Brain microvascular endothelial cell (primary cell): ENCODE data around the gene SLC15A1.

Experiments
- DNase-seq: peaks from one replicate; pipeline ENCODE4 v3.0.0-alpha.2; 2020
- H3K27ac ChIP-seq: fragments of 250-450 bp; sonication (Bioruptor Pico); 2 replicates; pipeline ENCODE4 v1.5.1; 2020; ENCODE audit warnings: mild to moderate bottlenecking, moderate library complexity
- H3K27me3 ChIP-seq: fragments of 250-450 bp; sonication (Bioruptor Pico); replicated peaks from 2 replicates; pipeline ENCODE4 v1.5.1; 2020; ENCODE audit warnings: mild to moderate bottlenecking
- H3K36me3 ChIP-seq: fragments of 250-450 bp; sonication (Bioruptor Pico); replicated peaks from 2 replicates; pipeline ENCODE4 v1.5.1; 2020; ENCODE audit warnings: mild to moderate bottlenecking
- H3K4me3 ChIP-seq: 2 replicates; pipeline ENCODE4 v1.5.1; 2011; ENCODE audit warnings: low read depth, mild to moderate bottlenecking, control low read depth, low read length, moderate library complexity
- CTCF ChIP-seq: IDR thresholded peaks from 2 replicates; pipeline ENCODE4 v1.5.1; 2011; ENCODE audit warnings: low read depth, mild to moderate bottlenecking, moderate library complexity, low read length, control low read depth, inconsistent platforms; ENCODE audit errors: missing control alignments
- in situ Hi-C: cut with HindIII; loops from 2 replicates; pipeline ENCODE4 v1.10.0; 2017; ENCODE audit warnings: low sequenced_read_pairs, low pct_ligation_motif_present

SLC15A1 gene

GRCh38 chr13:98743377-98743776 is 9.1 kb downstream of the SLC15A1 start:
- TF ChIP-seq CTCF = no peak
- DNase-seq = no peak

GRCh38 chr13:98742961-98743360 is 9.5 kb downstream of the SLC15A1 start:
- DNase-seq = no peak
- in situ Hi-C loops = no loop called here
- no peaks in the 10 kb centered on the region for H3K36me3 ChIP-seq
- H3K4me3 ChIP-seq = no peak overlapping the region
- H3K27ac ChIP-seq = no peak overlapping the region
- H3K27me3 ChIP-seq = no peaks in the 10 kb centered on the region
- no peak for TF ChIP-seq CTCF

More at GRCh38 chr13:98743377-98743776, 9.1 kb downstream of the SLC15A1 start:
- Histone ChIP-seq H3K27me3 (no peaks in the 10 kb centered on the region), H3K4me3 (no peak overlapping the region), H3K36me3 (no peaks in the 10 kb centered on the region), H3K27ac (no peak overlapping the region)
- in situ Hi-C loops = no loop called here

GRCh38 chr13:98741741-98742435 is 10.6 kb downstream of the SLC15A1 start:
- TF ChIP-seq CTCF = no peak
- Histone ChIP-seq H3K36me3 (no peaks in the 10 kb centered on the region), H3K27me3 (no peaks in the 10 kb centered on the region), H3K4me3 (no peak overlapping the region), H3K27ac (no peak overlapping the region)
- DNase-seq = no peak
- in situ Hi-C loops = no loop called here

GRCh38 chr13:98740131-98740530 is 12.3 kb downstream of the SLC15A1 start:
- Histone ChIP-seq H3K27me3 (no peaks in the 10 kb centered on the region), H3K4me3 (no peak overlapping the region), H3K27ac (no peak overlapping the region), H3K36me3 (no peaks in the 10 kb centered on the region)
- in situ Hi-C loops = no loop called here
- no peak for TF ChIP-seq CTCF
- DNase-seq = no peak

GRCh38 chr13:98738993-98739392 is 13.5 kb downstream of the SLC15A1 start:
- H3K4me3 ChIP-seq = no peak overlapping the region
- TF ChIP-seq CTCF = no peak
- no peak overlapping the region for H3K27ac ChIP-seq
- in situ Hi-C loops = no loop called here
- no peak for DNase-seq
- H3K27me3 ChIP-seq = no peaks in the 10 kb centered on the region
- H3K36me3 ChIP-seq = no peaks in the 10 kb centered on the region

GRCh38 chr13:98738213-98738612 is 14.3 kb downstream of the SLC15A1 start:
- Histone ChIP-seq H3K27ac (no peak overlapping the region), H3K4me3 (no peak overlapping the region), H3K36me3 (no peaks in the 10 kb centered on the region), H3K27me3 (no peaks in the 10 kb centered on the region)
- in situ Hi-C loops = no loop called here
- TF ChIP-seq CTCF = no peak
- DNase-seq = no peak
